GM12892 (cell line): ENCODE results near the gene TNNT3.

Experiments used
- POLR2A ChIP-seq: IDR thresholded peaks from 2 replicates; pipeline ENCODE4 v1.6.1; 2011; ENCODE audit warnings: low read depth, low read length, control low read depth
- POLR2AphosphoS5 ChIP-seq: IDR thresholded peaks from 2 replicates; pipeline ENCODE4 v1.6.1; 2011; ENCODE audit warnings: low read depth, low read length, control low read depth
- TAF1 ChIP-seq: IDR thresholded peaks from 2 replicates; pipeline ENCODE4 v1.6.1; 2011; ENCODE audit warnings: low read depth, mild to moderate bottlenecking, control low read depth, low read length, borderline replicate concordance

- TF ChIP-seq POLR2AphosphoS5 (no peak), POLR2A (no peak), TAF1 (no peak)
Observed at GRCh38 chr11:1936072-1936780, 16.7 kb downstream of the TNNT3 start.
